ENCODE data around the gene NUP214. TPM values are rescaled to one million over a fixed set of nuclear protein-coding genes. Genes with fewer than 3 reads are reported as not detected.
"Not testable (repeated sequence)": the region's sequence is repeated elsewhere in the genome, so short reads cannot be mapped to it uniquely, and the experiment has no call there.

Gene NUP214
- total RNA-seq, 1 donor, result 16.4 TPM

DNA sequence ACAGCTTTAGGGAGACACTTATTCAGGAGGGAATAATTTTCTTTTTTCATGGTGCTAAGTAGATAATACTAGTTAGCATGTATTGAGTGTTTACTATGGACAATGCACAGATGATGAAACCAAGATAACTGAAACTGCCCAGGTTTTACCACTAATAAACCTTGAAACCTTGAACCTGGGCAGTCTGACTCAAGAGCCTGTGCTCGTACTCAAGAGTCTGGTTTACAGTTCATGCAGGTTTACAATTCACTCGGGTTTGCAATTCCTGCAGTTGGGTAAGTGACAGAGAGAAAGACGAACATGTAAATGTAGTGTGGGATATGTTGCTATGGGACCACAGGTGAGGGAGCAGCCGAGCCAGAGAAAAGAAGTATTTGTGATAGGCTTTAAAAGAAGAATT is 28.2 kb downstream of the NUP214 start:
- TF ChIP-seq, protein P1, sequence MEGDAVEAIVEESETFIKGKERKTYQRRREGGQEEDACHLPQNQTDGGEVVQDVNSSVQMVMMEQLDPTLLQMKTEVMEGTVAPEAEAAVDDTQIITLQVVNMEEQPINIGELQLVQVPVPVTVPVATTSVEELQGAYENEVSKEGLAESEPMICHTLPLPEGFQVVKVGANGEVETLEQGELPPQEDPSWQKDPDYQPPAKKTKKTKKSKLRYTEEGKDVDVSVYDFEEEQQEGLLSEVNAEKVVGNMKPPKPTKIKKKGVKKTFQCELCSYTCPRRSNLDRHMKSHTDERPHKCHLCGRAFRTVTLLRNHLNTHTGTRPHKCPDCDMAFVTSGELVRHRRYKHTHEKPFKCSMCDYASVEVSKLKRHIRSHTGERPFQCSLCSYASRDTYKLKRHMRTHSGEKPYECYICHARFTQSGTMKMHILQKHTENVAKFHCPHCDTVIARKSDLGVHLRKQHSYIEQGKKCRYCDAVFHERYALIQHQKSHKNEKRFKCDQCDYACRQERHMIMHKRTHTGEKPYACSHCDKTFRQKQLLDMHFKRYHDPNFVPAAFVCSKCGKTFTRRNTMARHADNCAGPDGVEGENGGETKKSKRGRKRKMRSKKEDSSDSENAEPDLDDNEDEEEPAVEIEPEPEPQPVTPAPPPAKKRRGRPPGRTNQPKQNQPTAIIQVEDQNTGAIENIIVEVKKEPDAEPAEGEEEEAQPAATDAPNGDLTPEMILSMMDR (IDR thresholded peaks at IDR 0.05; ENCODE audit: insufficient read depth, low read depth, low read length), result no peak
- H3K4me3 ChIP-seq (ENCODE audit: low read depth, low read length), result no peak overlapping the region
- DNase-seq (ENCODE audit: low read depth), result no peak

DNA sequence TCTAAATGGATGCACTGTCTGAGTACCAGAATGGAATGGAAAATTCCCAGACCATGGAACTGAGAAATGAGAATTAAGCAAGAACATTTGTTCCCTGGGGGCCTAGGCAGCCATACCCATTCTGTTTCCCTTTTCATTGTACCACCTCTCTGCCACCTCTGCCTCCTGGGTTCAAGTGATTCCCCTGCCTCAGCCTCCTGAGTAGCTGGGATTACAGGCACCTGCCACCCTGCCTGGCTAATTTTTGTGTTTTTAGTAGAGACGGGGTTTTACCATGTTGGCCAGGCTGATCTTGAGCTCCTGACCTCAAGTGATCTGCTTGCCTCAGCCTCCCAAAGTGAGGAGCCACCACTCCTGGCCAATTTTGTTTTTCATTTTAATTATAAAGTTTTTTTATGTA is 33.3 kb downstream of the NUP214 start:
- not testable (repeated sequence) for H3K4me3 ChIP-seq (ENCODE audit: low read depth, low read length); DNase-seq (ENCODE audit: low read depth)

DNA sequence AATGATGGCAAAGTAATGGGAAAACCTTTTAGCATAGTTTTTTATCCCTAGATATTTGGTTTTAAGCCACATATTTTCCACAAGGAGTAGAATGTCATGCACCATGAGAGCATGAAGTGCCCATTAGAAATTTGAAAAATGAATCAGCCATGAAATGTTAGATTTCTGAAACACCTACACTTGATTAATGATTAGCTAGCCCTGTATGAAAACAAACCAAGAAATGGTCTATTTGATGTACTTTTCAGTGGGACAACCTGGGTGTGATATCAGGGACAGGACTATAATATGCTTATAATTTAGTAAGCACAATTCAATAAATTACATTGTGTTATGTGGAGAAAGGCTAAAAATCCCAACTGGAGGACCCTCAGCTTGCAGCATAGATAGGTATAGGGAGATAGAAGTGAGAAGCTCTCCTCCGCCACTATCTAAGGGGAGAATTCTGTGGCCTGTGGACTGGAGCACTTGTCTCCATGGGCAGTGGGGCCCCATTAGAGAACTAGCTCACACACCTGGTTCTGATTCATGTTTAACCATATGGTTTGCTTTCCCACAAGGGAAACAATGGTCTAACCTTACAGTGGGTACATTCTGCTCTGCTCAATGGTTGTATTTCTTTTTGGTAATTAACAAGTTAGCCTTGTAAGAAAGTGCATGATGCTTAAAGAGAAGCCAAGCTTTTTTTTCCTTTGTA is 35.2 kb downstream of the NUP214 start:
- H3K4me3 ChIP-seq (ENCODE audit: low read depth, low read length), result no peak overlapping the region
- TF ChIP-seq, protein P1 (IDR thresholded peaks at IDR 0.05; ENCODE audit: insufficient read depth, low read depth, low read length), result no peak
- no peak for DNase-seq (ENCODE audit: low read depth)

DNA sequence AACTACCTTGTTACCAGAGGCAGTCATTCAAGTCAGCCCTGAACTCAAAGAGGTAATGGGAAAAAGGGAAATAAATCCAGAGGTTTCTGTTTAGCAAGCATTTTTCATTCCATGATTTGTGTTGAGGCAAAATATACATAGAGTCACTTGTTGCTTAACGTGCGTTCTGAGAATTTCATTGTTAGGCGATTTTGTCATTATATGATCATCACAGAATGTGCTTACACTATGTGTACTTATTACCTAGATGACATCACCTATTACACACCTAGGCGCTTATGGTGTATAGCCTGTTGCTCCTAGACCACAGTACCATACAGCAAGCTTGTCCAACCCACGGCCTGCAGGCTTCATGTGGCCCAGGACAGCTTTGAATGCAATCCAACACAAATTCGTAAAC is 36.2 kb downstream of the NUP214 start:
- TF ChIP-seq, protein P1 (IDR thresholded peaks at IDR 0.05; ENCODE audit: insufficient read depth, low read depth, low read length), result no peak
- no peak overlapping the region for H3K4me3 ChIP-seq (ENCODE audit: low read depth, low read length)
- DNase-seq (ENCODE audit: low read depth), result no peak

DNA sequence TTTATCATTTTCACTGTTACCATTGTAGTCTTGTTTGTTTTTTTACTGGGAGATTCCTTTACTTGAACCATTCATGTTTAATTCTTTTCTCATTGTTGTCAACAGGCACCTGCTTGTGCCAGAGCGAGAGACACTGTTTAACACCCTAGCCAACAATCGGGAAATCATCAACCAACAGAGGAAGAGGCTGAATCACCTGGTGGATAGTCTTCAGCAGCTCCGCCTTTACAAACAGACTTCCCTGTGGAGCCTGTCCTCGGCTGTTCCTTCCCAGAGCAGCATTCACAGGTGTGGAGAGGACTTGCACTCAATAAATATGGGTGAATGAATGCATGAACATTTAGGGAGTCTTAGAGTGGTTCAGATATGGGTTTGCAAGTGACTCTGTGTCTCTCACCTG is 37.5 kb downstream of the NUP214 start:
- no peak overlapping the region for H3K4me3 ChIP-seq (ENCODE audit: low read depth, low read length)
- no peak for DNase-seq (ENCODE audit: low read depth)
- TF ChIP-seq, protein P1 (IDR thresholded peaks at IDR 0.05; ENCODE audit: insufficient read depth, low read depth, low read length), result no peak

DNA sequence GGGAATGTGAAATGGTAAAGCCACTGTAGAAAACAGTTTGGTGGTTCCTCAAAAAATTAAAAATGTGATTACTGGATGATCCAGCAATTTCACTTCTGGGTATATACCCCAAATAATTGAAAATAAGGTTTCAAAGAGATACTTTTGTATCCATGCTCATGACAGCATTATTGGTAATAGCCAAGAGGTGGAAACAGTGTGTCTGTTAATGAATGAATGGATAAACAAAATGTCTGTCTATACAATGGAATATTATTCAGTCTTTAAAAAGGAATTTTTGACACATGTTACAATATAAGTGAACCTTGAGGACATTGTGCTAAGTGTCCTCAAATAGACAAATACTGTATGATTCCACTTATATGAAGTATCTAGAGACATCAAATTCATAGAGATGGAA is 40.1 kb downstream of the NUP214 start:
- H3K4me3 ChIP-seq (ENCODE audit: low read depth, low read length), result no peak overlapping the region
- TF ChIP-seq, protein P1 (IDR thresholded peaks at IDR 0.05; ENCODE audit: insufficient read depth, low read depth, low read length), result no peak
- no peak for DNase-seq (ENCODE audit: low read depth)

DNA sequence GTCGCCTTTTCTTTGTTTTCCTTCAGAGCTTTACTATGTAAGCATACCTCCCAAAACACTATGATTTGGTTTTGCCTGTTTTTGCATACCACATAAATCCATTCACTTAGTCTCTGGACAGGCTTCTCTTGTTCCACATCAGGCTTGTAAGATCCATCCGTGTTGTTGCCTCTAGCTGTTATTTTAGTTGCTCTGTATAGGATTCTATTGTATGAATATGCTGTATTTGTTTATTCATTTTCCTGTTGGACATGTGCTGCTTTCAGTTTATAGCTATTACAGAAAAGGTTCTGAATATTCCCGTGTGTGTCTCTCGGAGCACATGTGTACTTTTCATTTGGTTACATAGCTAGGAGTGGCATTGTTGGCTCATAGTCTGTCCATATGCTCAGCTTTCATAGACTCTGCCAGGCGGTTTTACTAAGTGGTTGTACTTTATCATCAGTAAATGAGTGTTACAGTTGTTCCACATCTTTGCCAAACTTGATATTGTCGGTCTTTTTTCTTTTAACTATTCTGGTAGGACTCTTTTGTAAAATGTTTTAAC is 41.8 kb downstream of the NUP214 start:
- no peak overlapping the region for H3K4me3 ChIP-seq (ENCODE audit: low read depth, low read length)
- TF ChIP-seq, protein P1 (IDR thresholded peaks at IDR 0.05; ENCODE audit: insufficient read depth, low read depth, low read length), result no peak
- DNase-seq (ENCODE audit: low read depth), result no peak
